ENCODE results near the gene TMEM94. TPM values are rescaled to one million over a fixed set of nuclear protein-coding genes. Genes with fewer than 3 reads are reported as not detected.

The TMEM94 gene
- total RNA-seq, 6 experiments from 2014 or later: 24.2 to 47.1 (median 29.6) TPM

DNA sequence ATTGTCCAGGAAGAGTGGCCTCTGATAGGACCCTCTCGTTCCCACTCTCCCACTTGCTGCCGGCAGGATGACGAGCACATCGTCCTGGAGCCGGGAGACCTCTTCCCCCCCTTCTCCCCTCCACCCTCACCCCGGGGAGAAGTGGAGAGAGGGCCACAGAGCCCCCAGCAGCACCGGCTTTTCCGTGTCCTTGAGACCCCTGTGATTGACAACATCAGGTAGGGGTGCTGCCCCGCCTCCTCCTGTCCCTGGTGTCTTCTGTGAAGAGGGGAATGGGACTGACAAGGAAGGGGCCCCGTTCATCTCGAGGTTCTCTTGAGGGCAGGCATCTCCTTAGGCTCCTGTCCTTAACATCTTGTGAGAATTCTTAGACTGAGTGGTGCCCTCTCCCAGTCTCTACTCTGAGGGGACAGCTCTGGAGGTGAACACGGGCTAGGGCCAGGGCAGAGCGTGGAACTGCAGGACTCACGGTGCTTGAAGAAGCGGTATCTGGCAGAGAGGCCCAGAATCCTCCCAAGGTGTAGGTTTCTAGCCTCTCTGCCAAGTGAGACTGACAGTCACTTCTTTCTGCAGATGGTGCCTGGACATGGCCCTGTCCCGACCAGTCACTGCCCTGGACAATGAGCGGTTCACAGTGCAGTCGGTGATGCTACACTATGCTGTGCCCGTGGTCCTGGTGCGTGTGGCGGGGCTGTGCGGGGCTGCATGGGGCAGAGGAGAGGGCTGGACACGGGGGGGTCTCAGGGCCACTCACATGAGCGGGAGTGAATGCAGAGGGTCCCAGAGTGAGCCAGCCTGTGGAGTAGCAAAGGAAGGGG lies 32.5 kb downstream of the TMEM94 start:
- peaks cover 0 to 14% (median 5%) of the 10 kb centered on the region in 4 donors for H3K36me3 ChIP-seq
- H3K27ac ChIP-seq: no peak overlapping the region
- no peak for TF ChIP-seq POLR2A (IDR thresholded peaks at IDR 0.05)
- TF ChIP-seq CTCF (IDR thresholded peaks at IDR 0.05): no peak

GRCh38 chr17:75489511-75489955 lies 33.1 kb downstream of the TMEM94 start:
- intact Hi-C loops (cut with DNase I): no loop called here
- DNase-seq (peak in 1 of 3 donors; percentile 44), ATAC-seq (no peak)
- H3K4me3 ChIP-seq: no peak overlapping the region
- H3K4me1 ChIP-seq: peaks cover 0 to 7% (median 0%) of the 10 kb centered on the region in 4 donors
- H3K9me3 ChIP-seq: no peaks in the 10 kb centered on the region
- no peak overlapping the region for H3K27ac ChIP-seq
- H3K36me3 ChIP-seq: peaks cover 0 to 14% (median 6%) of the 10 kb centered on the region in 4 donors
- TF ChIP-seq POLR2A (IDR thresholded peaks at IDR 0.05) (no peak), CTCF (IDR thresholded peaks at IDR 0.05) (no peak)
- H3K27me3 ChIP-seq: no peaks in the 10 kb centered on the region
- WGBS (ENCODE audit: insufficient coverage, low coverage, low lambda C conversion rate, missing lambda C conversion rate): 61% methylated on average over 6 of the region's 14 CpGs

More for the DNA sequence above, 32.5 kb downstream of the TMEM94 start:
- Histone ChIP-seq H3K9me3 (no peaks in the 10 kb centered on the region), H3K27me3 (no peaks in the 10 kb centered on the region), H3K4me1 (peaks cover 0 to 7% (median 0%) of the 10 kb centered on the region in 4 donors), H3K4me3 (no peak overlapping the region)
- 93% methylated on average over 3 of the region's 24 CpGs for WGBS (ENCODE audit: insufficient coverage, low coverage, low lambda C conversion rate, missing lambda C conversion rate)
- DNase-seq (no peak), ATAC-seq (no peak)
- intact Hi-C loops (cut with DNase I): no loop called here

DNA sequence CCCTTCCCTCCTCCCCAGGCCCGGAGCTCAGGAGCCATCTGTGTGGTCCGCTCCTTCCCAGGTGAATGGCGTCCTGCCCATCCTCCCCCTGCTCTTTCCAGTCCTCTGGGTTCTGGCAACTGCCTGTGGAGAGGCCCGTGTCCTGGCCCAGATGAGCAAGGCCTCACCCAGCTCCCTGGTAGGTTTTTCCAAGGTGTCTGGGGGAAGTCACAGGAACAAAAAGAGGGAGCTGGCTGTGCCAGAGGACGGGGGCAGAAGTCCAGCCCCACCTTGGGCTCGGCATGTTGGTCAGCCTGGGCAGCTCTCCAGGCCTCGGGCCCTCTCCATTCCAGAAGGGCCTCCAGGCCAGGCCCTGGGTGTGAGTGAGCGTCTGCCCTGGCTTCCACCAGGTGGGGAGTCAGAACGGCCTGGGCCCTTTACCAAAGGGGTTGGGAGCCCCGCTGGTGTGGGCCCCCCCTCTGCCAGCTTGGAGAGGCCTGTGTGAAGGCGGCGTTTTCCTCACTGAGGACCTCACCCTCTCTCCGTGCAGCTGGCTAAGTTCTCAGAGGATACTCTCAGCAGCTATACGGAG lies 33.8 kb downstream of the TMEM94 start:
- no peaks in the 10 kb centered on the region for H3K9me3 ChIP-seq
- no peak overlapping the region for H3K27ac ChIP-seq
- peaks cover 0 to 7% (median 0%) of the 10 kb centered on the region in 4 donors for H3K4me1 ChIP-seq
- ATAC-seq: peak; percentile 33 to 72 (median 48)
- TF ChIP-seq CTCF (IDR thresholded peaks at IDR 0.05): no peak
- peaks cover 0 to 20% (median 6%) of the 10 kb centered on the region in 4 donors for H3K36me3 ChIP-seq
- 89% methylated on average over 4 of the region's 14 CpGs for WGBS (ENCODE audit: insufficient coverage, low coverage, low lambda C conversion rate, missing lambda C conversion rate)
- intact Hi-C loops (cut with DNase I): no loop called here
- H3K4me3 ChIP-seq: no peak overlapping the region
- peak; percentile 64 to 73 (median 70) for DNase-seq
- H3K27me3 ChIP-seq: no peaks in the 10 kb centered on the region

- H3K9me3 ChIP-seq: no peaks in the 10 kb centered on the region
- peak in 1 of 4 donors; percentile 2 for ATAC-seq
- TF ChIP-seq CTCF (IDR thresholded peaks at IDR 0.05) (no peak), POLR2A (IDR thresholded peaks at IDR 0.05) (no peak)
Measured at GRCh38 chr17:75490953-75491649, 34.7 kb downstream of the TMEM94 start.

More at GRCh38 chr17:75490953-75491649, 34.7 kb downstream of the TMEM94 start:
- Histone ChIP-seq H3K27me3 (no peaks in the 10 kb centered on the region), H3K4me1 (peaks cover 0 to 7% (median 0%) of the 10 kb centered on the region in 4 donors), H3K27ac (no peak overlapping the region), H3K4me3 (no peak overlapping the region), H3K36me3 (peaks cover 0 to 22% (median 6%) of the 10 kb centered on the region in 4 donors)
- 86% methylated on average over 9 of the region's 19 CpGs for WGBS (ENCODE audit: insufficient coverage, low coverage, low lambda C conversion rate, missing lambda C conversion rate)
- intact Hi-C loops (cut with DNase I): no loop called here
- DNase-seq: no peak
